Measurements from ENCODE around the gene FCER1G.
A peak's percentile ranks its signal among the peaks of the same experiment; 100 is the strongest.

FCER1G gene

GRCh38 chr1:161225178-161225533, 10.1 kb downstream of the FCER1G start:
- H3K4me1 Mint-ChIP-seq = peaks cover 24 to 30% of the 10 kb centered on the region in 2 donors
- no peak overlapping the region for H3K4me3 Mint-ChIP-seq
- H3K9me3 Mint-ChIP-seq = no peaks in the 10 kb centered on the region
- H3K36me3 Mint-ChIP-seq = peaks cover 13 to 21% of the 10 kb centered on the region in 2 donors
- DNase-seq = no peak
- peaks cover 29 to 33% of the 10 kb centered on the region in 2 donors for H3K27me3 Mint-ChIP-seq
- H3K27ac Mint-ChIP-seq = no peak overlapping the region
- no peak for ATAC-seq (replicated peaks)

GRCh38 chr1:161225534-161226319, 10.6 kb downstream of the FCER1G start, which contains the start of gene TOMM40L:
TOMM40L (plus strand) TSS chr1:161226060; CDS start chr1:161226490, 430 bp downstream.
- H3K4me1 Mint-ChIP-seq = peaks cover 24 to 30% of the 10 kb centered on the region in 2 donors

GRCh38 chr1:161226320-161226711, 11.2 kb downstream of the FCER1G start:
- no peak for ATAC-seq (replicated peaks)
- Mint-ChIP-seq H3K4me3 (peak overlapping the region; percentile 99 to 100), H3K27me3 (peaks cover 24 to 25% of the 10 kb centered on the region in 2 donors), H3K27ac (peak overlapping the region; percentile 98), H3K9me3 (no peaks in the 10 kb centered on the region), H3K36me3 (peaks cover 21 to 29% of the 10 kb centered on the region in 2 donors), H3K4me1 (peaks cover 24 to 30% of the 10 kb centered on the region in 2 donors)
- no peak for DNase-seq

More at GRCh38 chr1:161225534-161226319, 10.6 kb downstream of the FCER1G start, which contains the start of gene TOMM40L:
- Mint-ChIP-seq H3K27me3 (peaks cover 26 to 27% of the 10 kb centered on the region in 2 donors), H3K27ac (peak within 1 kb of the TSS; percentile 98), H3K36me3 (peaks cover 19 to 27% of the 10 kb centered on the region in 2 donors), H3K4me3 (peak within 1 kb of the TSS; percentile 99 to 100), H3K9me3 (no peaks in the 10 kb centered on the region)
- DNase-seq = peak; percentile 89
- peak; percentile 97 for ATAC-seq (replicated peaks)

GRCh38 chr1:161226759-161227158, 11.7 kb downstream of the FCER1G start:
- Mint-ChIP-seq H3K9me3 (no peaks in the 10 kb centered on the region), H3K27me3 (peaks cover 24% of the 10 kb centered on the region in 2 donors)

GRCh38 chr1:161227196-161227871, 12.2 kb downstream of the FCER1G start:
- H3K27me3 Mint-ChIP-seq = peaks cover 18% of the 10 kb centered on the region in 2 donors
- H3K36me3 Mint-ChIP-seq = peaks cover 21 to 29% of the 10 kb centered on the region in 2 donors
- peaks cover 24 to 30% of the 10 kb centered on the region in 2 donors for H3K4me1 Mint-ChIP-seq

More at GRCh38 chr1:161226759-161227158, 11.7 kb downstream of the FCER1G start:
- ATAC-seq (replicated peaks) (no peak), DNase-seq (no peak)
- Mint-ChIP-seq H3K27ac (peak overlapping the region; percentile 98), H3K4me3 (peak overlapping the region; percentile 99 to 100), H3K36me3 (peaks cover 21 to 29% of the 10 kb centered on the region in 2 donors), H3K4me1 (peaks cover 24 to 30% of the 10 kb centered on the region in 2 donors)

GRCh38 chr1:161228032-161228431, 12.9 kb downstream of the FCER1G start:
- DNase-seq (no peak), ATAC-seq (replicated peaks) (no peak)
- peaks cover 24 to 30% of the 10 kb centered on the region in 2 donors for H3K4me1 Mint-ChIP-seq
- no peaks in the 10 kb centered on the region for H3K9me3 Mint-ChIP-seq
- peaks cover 11% of the 10 kb centered on the region in 2 donors for H3K27me3 Mint-ChIP-seq
- H3K27ac Mint-ChIP-seq = no peak overlapping the region
- peaks cover 21 to 29% of the 10 kb centered on the region in 2 donors for H3K36me3 Mint-ChIP-seq
- H3K4me3 Mint-ChIP-seq = peak overlapping the region; percentile 42 to 100

More at GRCh38 chr1:161227196-161227871, 12.2 kb downstream of the FCER1G start:
- H3K9me3 Mint-ChIP-seq = no peaks in the 10 kb centered on the region
- DNase-seq (peak; percentile 64), ATAC-seq (replicated peaks) (peak; percentile 52 to 59)
- peak overlapping the region; percentile 99 to 100 for H3K4me3 Mint-ChIP-seq
- peak overlapping the region; percentile 65 for H3K27ac Mint-ChIP-seq

GRCh38 chr1:161229896-161230295, 14.8 kb downstream of the FCER1G start:
- ATAC-seq (replicated peaks) = no peak
- Mint-ChIP-seq H3K4me1 (peaks cover 24 to 30% of the 10 kb centered on the region in 2 donors), H3K9me3 (no peaks in the 10 kb centered on the region), H3K36me3 (peaks cover 21 to 29% of the 10 kb centered on the region in 2 donors), H3K27ac (no peak overlapping the region), H3K27me3 (no peaks in the 10 kb centered on the region), H3K4me3 (no peak overlapping the region)
- DNase-seq = no peak

GRCh38 chr1:161230762-161231161, 15.7 kb downstream of the FCER1G start:
- Mint-ChIP-seq H3K4me3 (no peak overlapping the region), H3K9me3 (no peaks in the 10 kb centered on the region), H3K36me3 (peaks cover 21 to 29% of the 10 kb centered on the region in 2 donors), H3K27ac (no peak overlapping the region), H3K27me3 (peaks cover 2 to 6% of the 10 kb centered on the region in 2 donors), H3K4me1 (peaks cover 19 to 24% of the 10 kb centered on the region in 2 donors)
- ATAC-seq (replicated peaks) (no peak), DNase-seq (no peak)

GRCh38 chr1:161233102-161233501, 18.0 kb downstream of the FCER1G start:
- Mint-ChIP-seq H3K27ac (no peak overlapping the region), H3K27me3 (peaks cover 14 to 18% of the 10 kb centered on the region in 2 donors), H3K36me3 (peaks cover 17 to 24% of the 10 kb centered on the region in 2 donors), H3K9me3 (no peaks in the 10 kb centered on the region), H3K4me3 (no peak overlapping the region), H3K4me1 (peaks cover 1 to 2% of the 10 kb centered on the region in 2 donors)
- ATAC-seq (replicated peaks) (no peak), DNase-seq (no peak)

GRCh38 chr1:161235957-161236775, 21.1 kb downstream of the FCER1G start:
- Mint-ChIP-seq H3K4me1 (no peaks in the 10 kb centered on the region), H3K27ac (no peak overlapping the region), H3K9me3 (no peaks in the 10 kb centered on the region), H3K4me3 (no peak overlapping the region), H3K36me3 (no peaks in the 10 kb centered on the region), H3K27me3 (peaks cover 25 to 34% of the 10 kb centered on the region in 2 donors)
- ATAC-seq (replicated peaks) (no peak), DNase-seq (no peak)

- Mint-ChIP-seq H3K27ac (no peak within 1 kb of the TSS), H3K36me3 (no peaks in the 10 kb centered on the region), H3K4me3 (no peak within 1 kb of the TSS), H3K4me1 (peaks cover 5 to 6% of the 10 kb centered on the region in 2 donors), H3K27me3 (peaks cover 25 to 34% of the 10 kb centered on the region in 2 donors), H3K9me3 (no peaks in the 10 kb centered on the region)
- DNase-seq (no peak), ATAC-seq (replicated peaks) (no peak)
Measured at GRCh38 chr1:161238039-161238473, 23.0 kb downstream of the FCER1G start, which contains the start of gene NR1I3. NR1I3 (minus strand) TSS chr1:161238203; CDS start chr1:161236565, 1,638 bp downstream.

GRCh38 chr1:161241682-161242081, 26.6 kb downstream of the FCER1G start:
- H3K27ac Mint-ChIP-seq = no peak overlapping the region
- H3K36me3 Mint-ChIP-seq = no peaks in the 10 kb centered on the region
- peaks cover 17 to 30% of the 10 kb centered on the region in 2 donors for H3K27me3 Mint-ChIP-seq
- H3K4me3 Mint-ChIP-seq = no peak overlapping the region
- ATAC-seq (replicated peaks) (no peak), DNase-seq (no peak)
- H3K4me1 Mint-ChIP-seq = peaks cover 5 to 6% of the 10 kb centered on the region in 2 donors
- H3K9me3 Mint-ChIP-seq = no peaks in the 10 kb centered on the region

- Mint-ChIP-seq H3K27ac (no peak overlapping the region), H3K4me3 (no peak overlapping the region), H3K4me1 (peaks cover 5 to 6% of the 10 kb centered on the region in 2 donors), H3K27me3 (peaks cover 15 to 33% of the 10 kb centered on the region in 2 donors), H3K9me3 (no peaks in the 10 kb centered on the region), H3K36me3 (no peaks in the 10 kb centered on the region)
- peak in 1 of 2 donors; percentile 42 for ATAC-seq (replicated peaks)
- DNase-seq = no peak
Measured at GRCh38 chr1:161242313-161242712, 27.2 kb downstream of the FCER1G start.
